ENCODE measurements around the gene VENTX. TPM values are rescaled to one million over a fixed set of nuclear protein-coding genes. Genes with fewer than 3 reads are reported as not detected.
A peak's percentile ranks its signal among the peaks of the same experiment; 100 is the strongest.

VENTX gene
- polyA plus RNA-seq (2013, experiment 1 of 2), result 4.0 TPM
- 4.4 TPM for polyA plus RNA-seq (2013, experiment 2 of 2)

GRCh38 chr10:133237588-133238465 lies at the start of gene VENTX:
Gene VENTX, plus strand, starts transcription at chr10:133237855. Its CDS starts 60 bp downstream, at chr10:133237915.
- Histone ChIP-seq H3K9me3 (ENCODE audit: insufficient read depth, low read depth, low read length) (no peaks in the 10 kb centered on the region), H3K27ac (ENCODE audit: low read depth, low read length) (0 out of 2 replicates have a peak within 1 kb of the TSS, but pooled peaks have one; percentile 35), H3K4me1 (ENCODE audit: insufficient read depth, low read length) (peaks cover 4% of the 10 kb centered on the region; the same call in 1 of the 2 replicates), H3K4me3 (ENCODE audit: low read length) (peak within 1 kb of the TSS; percentile 57), H3K36me3 (ENCODE audit: insufficient read depth, low read length) (no peaks in the 10 kb centered on the region), H3K9ac (ENCODE audit: low read depth, low read length) (peak within 1 kb of the TSS; percentile 72), H3K27me3 (ENCODE audit: insufficient read depth, low read length) (peaks cover 62% of the 10 kb centered on the region)
- WGBS, result under 1% methylated on average over 60 of the region's 60 CpGs

GRCh38 chr10:133187906-133188681 lies 49.6 kb upstream of the VENTX start:
- H3K4me3 ChIP-seq (ENCODE audit: low read length), result no peak overlapping the region
- no peak overlapping the region for H3K27ac ChIP-seq (ENCODE audit: low read depth, low read length)
- no peaks in the 10 kb centered on the region for H3K27me3 ChIP-seq (ENCODE audit: insufficient read depth, low read length)
- H3K9me3 ChIP-seq (ENCODE audit: insufficient read depth, low read depth, low read length), result peaks cover 11% of the 10 kb centered on the region
- H3K36me3 ChIP-seq (ENCODE audit: insufficient read depth, low read length), result peaks cover 9% of the 10 kb centered on the region; the same call in 1 of the 2 replicates
- H3K4me1 ChIP-seq (ENCODE audit: insufficient read depth, low read length), result no peaks in the 10 kb centered on the region
- WGBS, result 92% methylated on average over 34 of the region's 38 CpGs
- no peak overlapping the region for H3K9ac ChIP-seq (ENCODE audit: low read depth, low read length)

GRCh38 chr10:133189256-133189655 lies 48.4 kb upstream of the VENTX start:
- Histone ChIP-seq H3K9ac (ENCODE audit: low read depth, low read length) (no peak overlapping the region), H3K4me3 (ENCODE audit: low read length) (no peak overlapping the region), H3K27ac (ENCODE audit: low read depth, low read length) (no peak overlapping the region), H3K4me1 (ENCODE audit: insufficient read depth, low read length) (no peaks in the 10 kb centered on the region), H3K9me3 (ENCODE audit: insufficient read depth, low read depth, low read length) (peaks cover 11% of the 10 kb centered on the region), H3K27me3 (ENCODE audit: insufficient read depth, low read length) (no peaks in the 10 kb centered on the region), H3K36me3 (ENCODE audit: insufficient read depth, low read length) (peaks cover 3% of the 10 kb centered on the region; the same call in 1 of the 2 replicates)
- 96% methylated on average over 22 of the region's 22 CpGs for WGBS

- Histone ChIP-seq H3K9ac (ENCODE audit: low read depth, low read length) (no peak overlapping the region), H3K27me3 (ENCODE audit: insufficient read depth, low read length) (no peaks in the 10 kb centered on the region), H3K9me3 (ENCODE audit: insufficient read depth, low read depth, low read length) (peaks cover 11% of the 10 kb centered on the region), H3K27ac (ENCODE audit: low read depth, low read length) (no peak overlapping the region), H3K4me1 (ENCODE audit: insufficient read depth, low read length) (no peaks in the 10 kb centered on the region), H3K36me3 (ENCODE audit: insufficient read depth, low read length) (0 out of 2 replicates have a peak, but pooled peaks cover 3% of the 10 kb centered on the region), H3K4me3 (ENCODE audit: low read length) (no peak overlapping the region)
- WGBS, result 93% methylated on average over 14 of the region's 14 CpGs
These were observed 47.9 kb upstream of the VENTX start for GRCh38 chr10:133189726-133190125.

GRCh38 chr10:133190225-133190624 lies 47.4 kb upstream of the VENTX start:
- Histone ChIP-seq H3K9ac (ENCODE audit: low read depth, low read length) (no peak overlapping the region), H3K27ac (ENCODE audit: low read depth, low read length) (no peak overlapping the region), H3K4me1 (ENCODE audit: insufficient read depth, low read length) (no peaks in the 10 kb centered on the region), H3K27me3 (ENCODE audit: insufficient read depth, low read length) (no peaks in the 10 kb centered on the region), H3K4me3 (ENCODE audit: low read length) (no peak overlapping the region), H3K9me3 (ENCODE audit: insufficient read depth, low read depth, low read length) (peaks cover 11% of the 10 kb centered on the region), H3K36me3 (ENCODE audit: insufficient read depth, low read length) (0 out of 2 replicates have a peak, but pooled peaks cover 3% of the 10 kb centered on the region)
- WGBS, result 94% methylated on average over 10 of the region's 10 CpGs

GRCh38 chr10:133191651-133192050 lies 46.0 kb upstream of the VENTX start:
- no peaks in the 10 kb centered on the region for H3K4me1 ChIP-seq (ENCODE audit: insufficient read depth, low read length)
- H3K27me3 ChIP-seq (ENCODE audit: insufficient read depth, low read length), result no peaks in the 10 kb centered on the region
- H3K9ac ChIP-seq (ENCODE audit: low read depth, low read length), result no peak overlapping the region
- H3K27ac ChIP-seq (ENCODE audit: low read depth, low read length), result no peak overlapping the region
- no peak overlapping the region for H3K4me3 ChIP-seq (ENCODE audit: low read length)
- peaks cover 11% of the 10 kb centered on the region for H3K9me3 ChIP-seq (ENCODE audit: insufficient read depth, low read depth, low read length)
- WGBS, result 90% methylated on average over 4 of the region's 4 CpGs
- 0 out of 2 replicates have a peak, but pooled peaks cover 3% of the 10 kb centered on the region for H3K36me3 ChIP-seq (ENCODE audit: insufficient read depth, low read length)

GRCh38 chr10:133194151-133194550 lies 43.5 kb upstream of the VENTX start:
- H3K36me3 ChIP-seq (ENCODE audit: insufficient read depth, low read length), result 0 out of 2 replicates have a peak, but pooled peaks cover 3% of the 10 kb centered on the region
- H3K9me3 ChIP-seq (ENCODE audit: insufficient read depth, low read depth, low read length), result peaks cover 11% of the 10 kb centered on the region
- H3K4me1 ChIP-seq (ENCODE audit: insufficient read depth, low read length), result no peaks in the 10 kb centered on the region
- no peak overlapping the region for H3K4me3 ChIP-seq (ENCODE audit: low read length)
- H3K27me3 ChIP-seq (ENCODE audit: insufficient read depth, low read length), result no peaks in the 10 kb centered on the region
- 96% methylated on average over 3 of the region's 4 CpGs for WGBS
- no peak overlapping the region for H3K27ac ChIP-seq (ENCODE audit: low read depth, low read length)
- H3K9ac ChIP-seq (ENCODE audit: low read depth, low read length), result no peak overlapping the region

GRCh38 chr10:133195096-133195495 lies 42.6 kb upstream of the VENTX start:
- 89% methylated on average over 19 of the region's 19 CpGs for WGBS
- H3K9me3 ChIP-seq (ENCODE audit: insufficient read depth, low read depth, low read length), result peaks cover 11% of the 10 kb centered on the region
- no peak overlapping the region for H3K27ac ChIP-seq (ENCODE audit: low read depth, low read length)
- H3K27me3 ChIP-seq (ENCODE audit: insufficient read depth, low read length), result no peaks in the 10 kb centered on the region
- H3K36me3 ChIP-seq (ENCODE audit: insufficient read depth, low read length), result 0 out of 2 replicates have a peak, but pooled peaks cover 3% of the 10 kb centered on the region
- H3K4me3 ChIP-seq (ENCODE audit: low read length), result no peak overlapping the region
- H3K9ac ChIP-seq (ENCODE audit: low read depth, low read length), result no peak overlapping the region
- no peaks in the 10 kb centered on the region for H3K4me1 ChIP-seq (ENCODE audit: insufficient read depth, low read length)

GRCh38 chr10:133195611-133196010 lies 42.0 kb upstream of the VENTX start:
- 0 out of 2 replicates have a peak, but pooled peaks cover under 1% of the 10 kb centered on the region for H3K36me3 ChIP-seq (ENCODE audit: insufficient read depth, low read length)
- no peak overlapping the region for H3K27ac ChIP-seq (ENCODE audit: low read depth, low read length)
- no peak overlapping the region for H3K9ac ChIP-seq (ENCODE audit: low read depth, low read length)
- no peaks in the 10 kb centered on the region for H3K4me1 ChIP-seq (ENCODE audit: insufficient read depth, low read length)
- no peaks in the 10 kb centered on the region for H3K27me3 ChIP-seq (ENCODE audit: insufficient read depth, low read length)
- peaks cover 11% of the 10 kb centered on the region for H3K9me3 ChIP-seq (ENCODE audit: insufficient read depth, low read depth, low read length)
- 97% methylated on average over 23 of the region's 23 CpGs for WGBS
- no peak overlapping the region for H3K4me3 ChIP-seq (ENCODE audit: low read length)

- H3K4me3 ChIP-seq (ENCODE audit: low read length), result no peak overlapping the region
- 92% methylated on average over 24 of the region's 24 CpGs for WGBS
- no peaks in the 10 kb centered on the region for H3K4me1 ChIP-seq (ENCODE audit: insufficient read depth, low read length)
- H3K9ac ChIP-seq (ENCODE audit: low read depth, low read length), result no peak overlapping the region
- no peak overlapping the region for H3K27ac ChIP-seq (ENCODE audit: low read depth, low read length)
- peaks cover 11% of the 10 kb centered on the region for H3K9me3 ChIP-seq (ENCODE audit: insufficient read depth, low read depth, low read length)
- no peaks in the 10 kb centered on the region for H3K36me3 ChIP-seq (ENCODE audit: insufficient read depth, low read length)
- no peaks in the 10 kb centered on the region for H3K27me3 ChIP-seq (ENCODE audit: insufficient read depth, low read length)
These were observed 41.3 kb upstream of the VENTX start for GRCh38 chr10:133196221-133196915.
